Activated B cell treated with CpG ODN at 0.5 μM for 24 hours (primary cell): Measurements from ENCODE around the gene TEAD1. TPM values are rescaled to one million over a fixed set of nuclear protein-coding genes. Genes with fewer than 3 reads are reported as not detected.

Experiments used
- ATAC-seq: fragments of 200-7000 bp; cut with Tn5 transposase; one replicate; pipeline ENCODE4 v1.10.0; 2021; ENCODE audit warnings: low read depth, mild to moderate bottlenecking, moderate library complexity
- CTCF ChIA-PET: fragments of 350-600 bp; sonication (Branson Sonifier 250); formaldehyde crosslinking; loops from one replicate; lab custom pipeline; 2021; ENCODE audit warnings: antibody characterized with exemption; lab: Charles Lee
- POLR2A ChIA-PET: fragments of 350-600 bp; sonication (Branson Sonifier 250); formaldehyde crosslinking; loops from one replicate; lab custom pipeline; 2021; ENCODE audit warnings: antibody characterized with exemption; lab: Charles Lee
- DNase-seq: peaks from one replicate; pipeline ENCODE4 v3.0.0; 2022
- H3K27ac Mint-ChIP-seq: one replicate; pipeline ENCODE4 v1.8.0; 2020; ENCODE audit warnings: mixed read lengths
- H3K27me3 Mint-ChIP-seq: one replicate; pipeline ENCODE4 v1.8.0; 2021; ENCODE audit warnings: mixed read lengths
- H3K36me3 Mint-ChIP-seq: one replicate; pipeline ENCODE4 v1.8.0; 2021; ENCODE audit warnings: low read depth, mixed read lengths
- H3K4me1 Mint-ChIP-seq: one replicate; pipeline ENCODE4 v1.8.0; 2021; ENCODE audit warnings: mixed read lengths
- H3K4me3 Mint-ChIP-seq: one replicate; pipeline ENCODE4 v1.8.0; 2020; ENCODE audit warnings: mild to moderate bottlenecking, mixed read lengths
- H3K9me3 Mint-ChIP-seq: one replicate; pipeline ENCODE4 v1.8.0; 2020; ENCODE audit warnings: mixed read lengths
- intact Hi-C: fragments of 100-400 bp; cut with micrococcal nuclease; formaldehyde crosslinking; loops from one replicate; pipeline ENCODE4 v1.15.1; 2024
- total RNA-seq: library from RNA; stranded (reverse); gene quantifications from 2 replicates; pipeline ENCODE4 v1.2.3, GENCODE V29; 2022
- TF ChIP-seq, protein P1 (sequence below): fragments of 200-600 bp; IDR thresholded peaks from one replicate; pipeline ENCODE4 v1.8.0; 2022; ENCODE audit warnings: antibody characterized with exemption, mild to moderate bottlenecking

TEAD1 gene
- total RNA-seq, 1 donor from 2014 or later: 0.07 TPM

DNA sequence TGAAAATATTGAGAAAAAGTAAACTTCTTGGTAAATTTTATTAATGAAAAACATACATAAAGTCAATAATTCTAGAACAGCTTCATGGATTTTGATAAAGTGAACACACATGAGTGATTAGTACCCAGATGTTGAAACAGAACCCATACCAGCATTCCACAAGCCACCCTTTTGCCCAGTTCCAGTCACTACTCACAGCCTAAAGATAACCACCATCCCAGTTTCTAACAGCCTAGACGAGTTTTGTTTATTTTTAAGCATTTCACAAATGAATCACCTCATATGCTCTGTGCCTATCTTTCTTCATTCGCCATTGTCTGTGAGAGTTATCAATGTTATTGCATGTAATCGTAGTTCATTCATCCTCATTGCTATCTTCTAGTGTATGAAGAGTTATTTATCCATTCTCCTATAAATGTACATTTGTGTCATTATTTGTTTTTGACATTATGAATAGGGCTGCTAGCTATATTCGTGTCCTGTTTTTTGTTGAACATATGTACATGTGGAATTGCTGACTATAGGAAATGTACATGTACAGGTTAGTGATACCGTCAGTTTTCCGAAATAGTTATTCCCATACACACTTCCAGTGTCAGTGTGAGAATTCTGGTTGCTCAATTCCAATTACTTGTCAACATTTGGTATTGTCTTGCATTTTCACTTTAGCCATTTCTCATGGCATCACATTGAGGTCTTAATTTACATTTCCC lies 44.5 kb upstream of the TEAD1 start:
- no peaks in the 10 kb centered on the region for H3K36me3 Mint-ChIP-seq
- H3K4me1 Mint-ChIP-seq: no peaks in the 10 kb centered on the region
- CTCF ChIA-PET: no interaction called here
- peaks cover 4% of the 10 kb centered on the region for H3K9me3 Mint-ChIP-seq
- ATAC-seq (no peak), DNase-seq (no peak)
- POLR2A ChIA-PET: no interaction called here
- no peak overlapping the region for H3K4me3 Mint-ChIP-seq
- TF ChIP-seq, protein P1, sequence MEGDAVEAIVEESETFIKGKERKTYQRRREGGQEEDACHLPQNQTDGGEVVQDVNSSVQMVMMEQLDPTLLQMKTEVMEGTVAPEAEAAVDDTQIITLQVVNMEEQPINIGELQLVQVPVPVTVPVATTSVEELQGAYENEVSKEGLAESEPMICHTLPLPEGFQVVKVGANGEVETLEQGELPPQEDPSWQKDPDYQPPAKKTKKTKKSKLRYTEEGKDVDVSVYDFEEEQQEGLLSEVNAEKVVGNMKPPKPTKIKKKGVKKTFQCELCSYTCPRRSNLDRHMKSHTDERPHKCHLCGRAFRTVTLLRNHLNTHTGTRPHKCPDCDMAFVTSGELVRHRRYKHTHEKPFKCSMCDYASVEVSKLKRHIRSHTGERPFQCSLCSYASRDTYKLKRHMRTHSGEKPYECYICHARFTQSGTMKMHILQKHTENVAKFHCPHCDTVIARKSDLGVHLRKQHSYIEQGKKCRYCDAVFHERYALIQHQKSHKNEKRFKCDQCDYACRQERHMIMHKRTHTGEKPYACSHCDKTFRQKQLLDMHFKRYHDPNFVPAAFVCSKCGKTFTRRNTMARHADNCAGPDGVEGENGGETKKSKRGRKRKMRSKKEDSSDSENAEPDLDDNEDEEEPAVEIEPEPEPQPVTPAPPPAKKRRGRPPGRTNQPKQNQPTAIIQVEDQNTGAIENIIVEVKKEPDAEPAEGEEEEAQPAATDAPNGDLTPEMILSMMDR: no peak
- no peaks in the 10 kb centered on the region for H3K27me3 Mint-ChIP-seq
- intact Hi-C loops: no loop called here
- no peak overlapping the region for H3K27ac Mint-ChIP-seq

DNA sequence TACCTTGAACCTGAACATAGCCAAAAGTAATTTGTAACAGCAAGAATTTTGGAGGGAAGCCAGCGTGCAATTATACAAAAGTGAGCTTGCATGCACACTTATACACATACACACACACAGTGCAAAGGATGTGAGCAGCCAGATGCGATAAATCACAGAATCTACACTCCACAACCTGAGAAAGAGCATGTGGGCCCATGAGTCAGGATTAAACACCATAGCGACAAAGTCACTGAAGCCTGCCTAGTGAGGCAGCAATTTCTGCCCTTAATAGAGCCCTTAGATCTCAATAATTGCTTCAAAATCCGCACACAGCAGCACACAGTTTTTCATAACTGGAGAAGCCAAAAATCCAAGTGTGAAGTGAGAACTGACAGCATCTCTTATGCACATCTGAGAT lies 42.6 kb upstream of the TEAD1 start:
- ChIA-PET CTCF (no interaction called here), POLR2A (no interaction called here)
- no peaks in the 10 kb centered on the region for H3K36me3 Mint-ChIP-seq
- intact Hi-C loops: no loop called here
- H3K9me3 Mint-ChIP-seq: no peaks in the 10 kb centered on the region
- no peak overlapping the region for H3K4me3 Mint-ChIP-seq
- no peak overlapping the region for H3K27ac Mint-ChIP-seq
- ATAC-seq: no peak
- TF ChIP-seq, protein P1: no peak
- no peak for DNase-seq
- no peaks in the 10 kb centered on the region for H3K27me3 Mint-ChIP-seq
- no peaks in the 10 kb centered on the region for H3K4me1 Mint-ChIP-seq

DNA sequence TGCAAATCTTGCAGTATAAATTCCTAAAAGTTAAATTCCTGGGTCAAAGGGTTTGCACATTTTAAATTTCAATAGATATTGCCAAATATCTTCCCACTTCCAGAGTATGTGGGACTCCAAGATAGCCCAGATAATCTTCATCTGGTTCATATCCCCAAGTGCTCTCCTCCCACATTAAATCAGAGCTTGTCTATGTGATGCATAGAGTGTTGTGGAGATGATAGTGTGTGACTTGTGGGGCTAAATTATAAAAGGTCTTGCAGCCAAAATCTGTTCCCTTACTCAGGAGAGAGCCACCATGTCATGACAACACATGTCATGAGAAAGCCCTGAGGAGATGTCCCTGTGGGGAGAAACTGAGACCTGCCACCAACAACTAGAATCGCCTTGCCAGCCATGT lies 39.9 kb upstream of the TEAD1 start:
- TF ChIP-seq, protein P1: no peak
- CTCF ChIA-PET: no interaction called here
- intact Hi-C loops: no loop called here
- Mint-ChIP-seq H3K4me3 (no peak overlapping the region), H3K36me3 (no peaks in the 10 kb centered on the region), H3K27ac (no peak overlapping the region), H3K27me3 (no peaks in the 10 kb centered on the region), H3K9me3 (no peaks in the 10 kb centered on the region), H3K4me1 (no peaks in the 10 kb centered on the region)
- DNase-seq (no peak), ATAC-seq (no peak)
- POLR2A ChIA-PET: no interaction called here

DNA sequence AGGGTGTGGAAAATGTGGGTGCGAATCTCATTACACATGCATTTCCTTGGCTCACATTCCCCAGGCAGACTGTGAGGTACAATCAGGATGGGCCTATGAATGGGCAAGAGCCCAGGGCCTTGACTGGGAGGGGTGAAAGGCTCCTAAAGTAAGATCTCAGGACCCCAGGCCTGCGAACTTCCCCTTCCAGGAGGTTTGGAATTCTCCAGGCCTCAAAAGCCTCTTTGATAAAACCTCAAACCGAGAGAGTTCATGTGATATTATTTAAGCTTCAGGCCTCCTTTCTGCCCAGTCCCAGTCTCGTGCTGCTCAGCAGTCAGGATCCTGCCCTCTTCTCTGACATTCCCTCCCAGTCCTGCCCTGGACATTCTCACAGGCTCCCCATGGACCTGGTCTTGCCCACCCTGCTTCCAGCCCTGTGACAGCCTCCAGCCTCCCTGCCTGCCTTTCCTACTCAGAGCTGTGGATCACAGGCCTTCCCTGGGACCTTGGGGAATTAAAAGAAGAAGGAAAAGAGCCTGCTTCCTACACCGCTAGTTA lies 37.3 kb upstream of the TEAD1 start:
- DNase-seq: no peak
- Mint-ChIP-seq H3K4me1 (no peaks in the 10 kb centered on the region), H3K27me3 (peaks cover 3% of the 10 kb centered on the region), H3K36me3 (no peaks in the 10 kb centered on the region), H3K4me3 (no peak overlapping the region), H3K9me3 (no peaks in the 10 kb centered on the region), H3K27ac (no peak overlapping the region)
- TF ChIP-seq, protein P1: no peak
- intact Hi-C loops: no loop called here
- ATAC-seq: no peak
- POLR2A ChIA-PET: no interaction called here
- CTCF ChIA-PET: no interaction called here

DNA sequence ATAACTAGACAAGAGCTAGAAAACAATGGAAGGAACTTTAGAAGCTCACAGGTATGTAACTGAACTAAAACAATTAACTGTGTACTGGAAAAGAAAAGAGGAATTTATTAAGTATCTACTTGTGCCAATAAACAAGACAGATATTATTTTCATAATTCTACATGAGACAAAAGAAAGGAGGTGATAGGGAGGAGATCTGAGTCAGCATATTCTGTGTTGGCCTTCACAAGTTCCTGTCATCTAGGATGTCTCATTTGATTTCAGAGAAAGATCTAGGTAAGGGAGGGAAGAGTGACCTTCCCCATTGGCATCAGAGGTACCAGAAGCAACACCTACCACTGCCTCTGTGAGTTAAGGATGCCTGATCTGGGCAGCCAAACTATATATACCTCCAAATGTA lies 34.8 kb upstream of the TEAD1 start:
- H3K4me3 Mint-ChIP-seq: no peak overlapping the region
- H3K4me1 Mint-ChIP-seq: no peaks in the 10 kb centered on the region
- TF ChIP-seq, protein P1: no peak

More for the DNA sequence above, 34.8 kb upstream of the TEAD1 start:
- no peak overlapping the region for H3K27ac Mint-ChIP-seq
- H3K27me3 Mint-ChIP-seq: peaks cover 8% of the 10 kb centered on the region
- ATAC-seq (no peak), DNase-seq (no peak)
- no peaks in the 10 kb centered on the region for H3K9me3 Mint-ChIP-seq
- ChIA-PET CTCF (no interaction called here), POLR2A (no interaction called here)
- intact Hi-C loops: no loop called here
- no peaks in the 10 kb centered on the region for H3K36me3 Mint-ChIP-seq
